Naive thymus-derived CD4-positive, alpha-beta T cell (primary cell): ENCODE data around the gene RBP5. TPM values are rescaled to one million over a fixed set of nuclear protein-coding genes. Genes with fewer than 3 reads are reported as not detected.

ENCODE experiments used
- ATAC-seq: fragments of 150-1000 bp; cut with Tn5 transposase; 2 replicates; pipeline ENCODE4 v1.10.0; 2021; ENCODE audit warnings: mild to moderate bottlenecking, moderate library complexity
- CTCF ChIA-PET: fragments of 350-600 bp; sonication (Branson Sonifier 250); formaldehyde crosslinking; loops from one replicate; lab custom pipeline; 2021; ENCODE audit warnings: antibody characterized with exemption; lab: Charles Lee
- POLR2A ChIA-PET: fragments of 350-600 bp; sonication (Branson Sonifier 250); formaldehyde crosslinking; loops from one replicate; lab custom pipeline; 2021; ENCODE audit warnings: antibody characterized with exemption, inconsistent platforms; lab: Charles Lee
- DNase-seq, 9 donors: peaks; one replicate each; pipeline versions ENCODE4 v3.0.0 to v3.0.0-alpha.2; 2020 to 2022; ENCODE audit warnings: mixed read lengths in 1 of 9
- H3K27ac ChIP-seq: one replicate; pipeline ENCODE4 v1.7.0; 2013; ENCODE audit warnings: mild to moderate bottlenecking, low read depth, low read length, moderate library complexity
- H3K27me3 ChIP-seq, 2 donors: one replicate each; pipeline ENCODE4 v1.7.0; 2013; ENCODE audit warnings: low read length in 2 of 2, mild to moderate bottlenecking in 2 of 2, moderate library complexity in 2 of 2; ENCODE audit not compliant: control insufficient read depth in 2 of 2, insufficient read depth in 2 of 2
- H3K36me3 ChIP-seq, 3 experiments: 1 replicate in 2 of 3; 2 replicates in 1 of 3; pipeline ENCODE4 v1.7.0; 2013; ENCODE audit warnings: low read length in 3 of 3, mild to moderate bottlenecking in 3 of 3, moderate library complexity in 1 of 3; ENCODE audit not compliant: insufficient read depth in 3 of 3, control insufficient read depth in 2 of 3
- H3K4me1 ChIP-seq, 2 donors: one replicate each; pipeline ENCODE4 v1.7.0; 2013; ENCODE audit warnings: low read length in 2 of 2, mild to moderate bottlenecking in 2 of 2, moderate library complexity in 1 of 2; ENCODE audit not compliant: control insufficient read depth in 2 of 2, insufficient read depth in 2 of 2
- H3K4me3 ChIP-seq: 2 replicates; pipeline ENCODE4 v1.7.0; 2013; ENCODE audit warnings: mild to moderate bottlenecking, low read length
- H3K9me3 ChIP-seq, 3 experiments: 1 replicate in 2 of 3; 2 replicates in 1 of 3; pipeline ENCODE4 v1.7.0; 2013; ENCODE audit warnings: low read length in 3 of 3; ENCODE audit not compliant: control insufficient read depth in 2 of 3
- H3K27ac Mint-ChIP-seq, 9 donors: one replicate each; pipeline ENCODE4 v1.8.0; 2020 to 2022; ENCODE audit warnings: mixed read lengths in 9 of 9, mild to moderate bottlenecking in 8 of 9, moderate library complexity in 5 of 9, inconsistent platforms in 2 of 9
- H3K27me3 Mint-ChIP-seq, 5 donors: one replicate each; pipeline ENCODE4 v1.8.0; 2021 to 2022; ENCODE audit warnings: mixed read lengths in 5 of 5, mild to moderate bottlenecking in 1 of 5
- H3K36me3 Mint-ChIP-seq, 5 donors: one replicate each; pipeline ENCODE4 v1.8.0; 2020 to 2022; ENCODE audit warnings: mixed read lengths in 5 of 5, mild to moderate bottlenecking in 3 of 5, inconsistent platforms in 1 of 5
- H3K4me1 Mint-ChIP-seq, 7 donors: one replicate each; pipeline ENCODE4 v1.8.0; 2020 to 2022; ENCODE audit warnings: mixed read lengths in 7 of 7, mild to moderate bottlenecking in 3 of 7, inconsistent platforms in 1 of 7
- H3K4me3 Mint-ChIP-seq, 10 donors: one replicate each; pipeline ENCODE4 v1.8.0; 2020 to 2022; ENCODE audit warnings: mild to moderate bottlenecking in 10 of 10, mixed read lengths in 10 of 10, moderate library complexity in 6 of 10, inconsistent platforms in 2 of 10
- H3K9me3 Mint-ChIP-seq, 11 donors: one replicate each; pipeline ENCODE4 v1.8.0; 2020 to 2022; ENCODE audit warnings: mixed read lengths in 11 of 11, mild to moderate bottlenecking in 4 of 11, inconsistent platforms in 1 of 11, moderate library complexity in 1 of 11
- intact Hi-C, 2 donors: fragments of 100-400 bp; cut with micrococcal nuclease; formaldehyde crosslinking; loops; one replicate each; pipeline ENCODE4 v1.15.1; 2023
- polyA plus RNA-seq, 2 donors: library from polyadenylated mRNA; unstranded; fragments of 300-500 nt; fragmentation: Illumina TruSeq; gene quantifications; one replicate each; pipeline ENCODE4 v1.2.3, GENCODE V29; 2021
- total RNA-seq, 6 experiments: library from RNA in 5 of 6; stranded (reverse) in 5 of 6; gene quantifications; 1 replicate in 5 of 6; 2 replicates in 1 of 6; pipeline ENCODE4 v1.2.3 and lab custom pipeline; 2021 to 2026

Gene RBP5
- total and polyA plus RNA-seq, 7 experiments from 2014 or later, result 0.46 to 1.4 (median 0.50) TPM; not detected in 4

DNA sequence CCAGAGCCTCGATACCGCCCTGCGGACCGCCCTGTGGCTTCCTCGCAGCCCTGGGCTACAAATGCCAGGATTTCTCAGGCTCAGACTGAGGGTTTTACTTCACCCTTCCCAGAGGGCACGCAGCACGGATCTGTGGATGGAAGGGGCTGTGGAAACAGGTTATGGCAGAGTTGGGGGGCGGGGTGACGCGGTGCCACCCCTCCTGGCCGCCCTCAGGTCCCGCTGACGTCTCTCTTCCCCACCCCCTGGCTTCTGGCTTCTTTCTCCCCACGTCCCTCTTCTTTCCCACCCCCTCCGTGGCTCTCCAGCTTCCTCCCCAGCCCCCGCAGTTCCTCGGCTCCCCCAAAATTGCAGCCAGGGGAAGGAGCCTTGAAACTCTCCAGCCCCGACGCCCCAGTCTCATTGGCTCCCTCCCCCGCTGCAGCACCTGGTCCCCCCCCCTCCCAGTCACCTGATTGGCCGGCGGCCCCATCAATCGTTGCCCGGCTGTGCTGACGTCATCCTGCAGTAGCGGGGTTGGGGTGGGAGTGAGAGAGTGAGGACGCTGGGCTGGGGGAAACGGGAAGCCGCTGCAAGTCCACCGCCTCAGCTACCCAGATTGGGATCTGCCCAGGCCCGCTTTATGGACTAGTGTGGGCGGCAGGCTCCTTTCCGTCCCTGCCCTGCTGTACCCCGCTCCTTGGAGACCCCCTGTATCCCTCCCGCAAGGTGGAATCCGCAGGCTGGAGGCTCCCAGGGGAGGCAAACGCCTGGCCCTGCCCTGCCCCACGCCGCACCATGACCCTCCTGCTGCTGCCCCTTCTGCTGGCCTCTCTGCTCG, 1.4 kb upstream of the RBP5 start, which contains the start of gene CLSTN3:
Gene CLSTN3 (plus strand): TSS at position 500 of the 820 bp plus-strand sequence. CDS start 278 bp downstream, at position 778.
- Histone ChIP-seq H3K4me3 (peak within 1 kb of the TSS; percentile 88), H3K27me3 (no peaks in the 10 kb centered on the region), H3K36me3 (peaks cover 0 to 10% (median 0%) of the 10 kb centered on the region in 3 experiments), H3K9me3 (no peaks in the 10 kb centered on the region), H3K27ac (peak within 1 kb of the TSS; percentile 73), H3K4me1 (peaks cover 18% of the 10 kb centered on the region in 2 donors)
- intact Hi-C loops, result loop anchor here (1.0 to 5.0 kb wide), 7 partner anchors 20 to 512 kb away; partner anchors contain the start of genes C1RL (in 1 of the 2), EMG1 (in 1 of the 2), LPCAT3 (in 1 of the 2) and PEX5 (in 1 of the 2)
- peak within 1 kb of the TSS; percentile 94 to 100 (median 96) for H3K4me3 Mint-ChIP-seq
- H3K9me3 Mint-ChIP-seq, result peaks cover 0 to 4% (median 0%) of the 10 kb centered on the region in 11 donors
- H3K36me3 Mint-ChIP-seq, result peaks cover 0 to 16% (median 0%) of the 10 kb centered on the region in 5 donors
- CTCF ChIA-PET, result interaction anchor here (1.2 kb wide), 1 partner anchor 11 kb away, joined by 4 read pairs; no protein-coding TSS in a partner anchor
- peak; percentile 70 to 88 (median 83) for DNase-seq
- POLR2A ChIA-PET, result interaction anchor here (1.0 kb wide), 1 partner anchor 10 kb away, joined by 4 read pairs; no protein-coding TSS in a partner anchor
- H3K27ac Mint-ChIP-seq, result peak within 1 kb of the TSS; percentile 73 to 95 (median 92)
- peak; percentile 93 for ATAC-seq
- H3K4me1 Mint-ChIP-seq, result peaks cover 29 to 41% (median 34%) of the 10 kb centered on the region in 7 donors
- H3K27me3 Mint-ChIP-seq, result no peaks in the 10 kb centered on the region

DNA sequence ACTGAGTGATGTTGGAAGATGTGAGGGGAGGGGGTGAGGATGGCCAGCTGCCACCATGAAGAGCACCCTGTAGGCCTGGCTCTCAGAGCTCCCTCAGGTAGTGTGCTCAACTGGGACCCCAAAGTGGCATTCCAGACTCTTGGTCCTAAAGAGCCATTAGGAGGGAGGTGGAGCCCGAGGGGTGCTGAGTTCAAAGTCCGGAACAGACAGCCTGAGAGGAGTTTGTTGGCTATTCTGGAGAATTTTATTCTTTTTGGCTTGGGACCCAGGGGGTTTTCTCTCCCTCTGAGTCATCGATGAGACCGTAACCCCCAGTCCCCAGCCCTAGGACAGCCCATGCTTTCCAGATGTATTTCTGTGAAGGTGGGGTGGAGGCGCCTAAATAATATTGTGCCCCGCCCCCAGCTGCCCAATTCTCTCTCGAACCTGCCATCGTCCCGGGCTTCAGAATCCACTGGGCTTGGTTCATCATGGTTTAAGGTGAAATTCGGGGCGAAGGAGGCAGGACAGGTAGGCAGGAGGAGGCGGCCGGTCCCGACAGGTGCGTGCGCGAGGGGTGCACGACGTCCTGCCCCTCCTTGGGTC, 690 bp upstream of the RBP5 start:
- ATAC-seq (no peak), DNase-seq (peak in 1 of 9 donors; percentile 39)
- peaks cover 0 to 6% (median 0%) of the 10 kb centered on the region in 3 experiments for H3K36me3 ChIP-seq
- H3K4me3 ChIP-seq, result peak overlapping the region; percentile 88
- Mint-ChIP-seq H3K27me3 (no peaks in the 10 kb centered on the region), H3K4me3 (peak overlapping the region; percentile 94 to 100 (median 96)), H3K9me3 (peaks cover 0 to 4% (median 0%) of the 10 kb centered on the region in 11 donors), H3K27ac (peak overlapping the region; percentile 73 to 95 (median 92)), H3K36me3 (peaks cover 0 to 10% (median 0%) of the 10 kb centered on the region in 5 donors), H3K4me1 (peaks cover 29 to 41% (median 34%) of the 10 kb centered on the region in 7 donors)
- no peaks in the 10 kb centered on the region for H3K9me3 ChIP-seq
- POLR2A ChIA-PET, result interaction anchor here (1.0 kb wide), 1 partner anchor 11 kb away, joined by 4 read pairs; no protein-coding TSS in a partner anchor
- CTCF ChIA-PET, result interaction anchor here (1.2 kb wide), 1 partner anchor 11 kb away, joined by 4 read pairs; no protein-coding TSS in a partner anchor
- peak overlapping the region; percentile 73 for H3K27ac ChIP-seq
- intact Hi-C loops, result no loop called here
- H3K27me3 ChIP-seq, result no peaks in the 10 kb centered on the region
- H3K4me1 ChIP-seq, result peaks cover 18% of the 10 kb centered on the region in 2 donors

DNA sequence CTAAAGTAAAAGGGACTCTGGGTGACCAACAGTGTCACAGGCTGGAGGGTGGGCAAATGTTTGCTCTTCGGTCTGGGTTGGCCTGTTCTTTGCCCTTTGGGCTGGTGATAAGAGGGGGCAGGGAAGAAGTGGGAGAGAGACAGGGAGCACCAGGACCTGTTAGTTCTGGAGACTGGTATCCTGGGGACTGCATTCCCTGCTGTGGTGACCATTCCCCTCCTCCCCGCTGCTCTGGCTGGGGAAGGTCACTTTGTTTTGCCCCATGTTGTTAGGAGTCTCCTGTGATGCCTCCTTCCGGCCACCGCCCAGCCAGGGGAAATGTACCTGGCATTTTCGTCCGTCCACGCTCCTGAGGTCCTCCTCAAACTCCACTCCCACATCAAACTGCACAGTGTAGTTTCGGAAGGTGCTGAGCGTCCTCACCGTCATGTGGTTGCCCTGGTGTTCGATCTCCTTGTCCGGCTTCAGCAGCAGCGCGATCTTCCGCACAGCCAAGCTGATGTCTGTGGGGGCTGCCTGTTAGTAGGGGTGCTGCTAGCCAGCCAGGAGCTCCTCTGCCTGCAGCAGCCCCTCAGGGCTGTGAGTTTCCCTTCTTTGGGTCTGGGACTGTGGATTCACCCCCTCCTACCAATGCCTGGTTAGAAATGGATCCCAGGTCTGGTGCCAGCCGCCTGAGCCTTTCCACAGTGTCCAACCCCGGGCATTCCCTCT, 618 bp downstream of the RBP5 start:
- CTCF ChIA-PET, result no interaction called here

GRCh38 chr12:7125632-7126227, 3.0 kb downstream of the RBP5 start:
- ChIA-PET POLR2A (no interaction called here), CTCF (interaction anchor here (1.5 kb wide), 1 partner anchor 17 kb away, joined by 3 read pairs; no protein-coding TSS in a partner anchor)
- Histone ChIP-seq H3K27ac (no peak overlapping the region), H3K36me3 (peaks cover 0 to 6% (median 0%) of the 10 kb centered on the region in 3 experiments), H3K9me3 (no peaks in the 10 kb centered on the region), H3K4me3 (no peak overlapping the region), H3K4me1 (peaks cover 6 to 8% of the 10 kb centered on the region in 2 donors), H3K27me3 (no peaks in the 10 kb centered on the region)
- no peaks in the 10 kb centered on the region for H3K27me3 Mint-ChIP-seq
- peak overlapping the region in 2 of 9 donors; percentile 1 to 75 for H3K27ac Mint-ChIP-seq
- peaks cover 11 to 22% (median 14%) of the 10 kb centered on the region in 7 donors for H3K4me1 Mint-ChIP-seq
- ATAC-seq, result no peak
- H3K4me3 Mint-ChIP-seq, result no peak overlapping the region
- intact Hi-C loops, result no loop called here
- peaks cover 0 to 5% (median 0%) of the 10 kb centered on the region in 5 donors for H3K36me3 Mint-ChIP-seq
- DNase-seq, result no peak
- peaks cover 0 to 1% (median 0%) of the 10 kb centered on the region in 11 donors for H3K9me3 Mint-ChIP-seq

More for the DNA sequence above, 618 bp downstream of the RBP5 start:
- Histone ChIP-seq H3K9me3 (no peaks in the 10 kb centered on the region), H3K4me3 (no peak overlapping the region), H3K4me1 (peaks cover 18% of the 10 kb centered on the region in 2 donors), H3K36me3 (peaks cover 0 to 6% (median 0%) of the 10 kb centered on the region in 3 experiments), H3K27ac (no peak overlapping the region), H3K27me3 (no peaks in the 10 kb centered on the region)
- peak overlapping the region in 5 of 9 donors; percentile 0 to 88 (median 57) for H3K27ac Mint-ChIP-seq
- peaks cover 29 to 41% (median 34%) of the 10 kb centered on the region in 7 donors for H3K4me1 Mint-ChIP-seq
- intact Hi-C loops, result no loop called here
- DNase-seq (no peak), ATAC-seq (no peak)
- peaks cover 0 to 3% (median 0%) of the 10 kb centered on the region in 11 donors for H3K9me3 Mint-ChIP-seq
- peak overlapping the region; percentile 20 to 100 (median 94) for H3K4me3 Mint-ChIP-seq
- POLR2A ChIA-PET, result no interaction called here
- peaks cover 0 to 5% (median 0%) of the 10 kb centered on the region in 5 donors for H3K36me3 Mint-ChIP-seq
- H3K27me3 Mint-ChIP-seq, result no peaks in the 10 kb centered on the region

DNA sequence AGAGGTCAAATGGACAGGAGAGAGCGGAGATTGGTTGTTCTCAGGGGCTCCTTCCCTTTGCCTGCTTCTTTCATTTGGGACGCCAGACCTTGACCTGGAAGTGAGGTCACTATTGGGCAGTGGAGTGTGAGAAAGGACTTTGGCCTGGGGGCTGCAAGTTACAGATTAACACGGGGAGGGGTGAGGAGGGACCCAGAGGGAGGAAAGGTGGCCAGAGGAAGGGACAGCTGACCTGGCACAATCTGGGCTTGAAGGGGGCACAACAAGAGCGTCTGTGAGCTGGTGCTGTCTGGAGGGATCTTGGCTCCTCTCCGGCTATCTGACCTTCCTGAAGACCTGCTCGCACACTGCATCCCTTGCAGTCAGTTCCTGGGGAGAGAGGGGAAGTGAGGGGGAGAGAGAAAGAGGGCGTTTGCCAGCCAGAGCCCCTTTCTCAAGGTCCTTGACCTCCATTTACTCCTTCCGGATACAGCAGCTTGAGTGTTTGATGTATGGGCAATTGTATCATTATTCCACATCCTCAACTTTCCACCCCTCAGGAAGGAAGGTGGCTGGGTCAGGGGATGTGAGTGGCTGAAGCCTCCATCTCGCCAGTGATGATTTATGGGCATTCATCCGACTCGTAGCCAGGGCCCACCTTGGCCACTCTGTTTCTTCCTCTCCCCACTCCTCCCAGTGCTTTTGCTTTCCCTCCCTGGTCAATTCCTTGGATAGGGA, 4.7 kb downstream of the RBP5 start:
- no peak overlapping the region for H3K4me3 Mint-ChIP-seq
- ChIA-PET CTCF (interaction anchor here (1.2 kb wide), 1 partner anchor 22 kb away, joined by 5 read pairs; no protein-coding TSS in a partner anchor), POLR2A (interaction anchor here (1.0 kb wide), 1 partner anchor 106 kb away, joined by 3 read pairs; the partner anchor contains the start of gene LPCAT3)
- Histone ChIP-seq H3K27ac (no peak overlapping the region), H3K4me3 (no peak overlapping the region), H3K27me3 (no peaks in the 10 kb centered on the region), H3K9me3 (no peaks in the 10 kb centered on the region), H3K4me1 (peaks cover 0 to 2% of the 10 kb centered on the region in 2 donors), H3K36me3 (no peaks in the 10 kb centered on the region)
- no peaks in the 10 kb centered on the region for H3K27me3 Mint-ChIP-seq
- intact Hi-C loops, result no loop called here
- DNase-seq (no peak), ATAC-seq (no peak)
- peak overlapping the region in 1 of 9 donors; percentile 70 for H3K27ac Mint-ChIP-seq
- H3K4me1 Mint-ChIP-seq, result peaks cover 6 to 11% (median 9%) of the 10 kb centered on the region in 7 donors
- H3K9me3 Mint-ChIP-seq, result peaks cover 0 to 1% (median 0%) of the 10 kb centered on the region in 11 donors
- peaks cover 0 to 5% (median 0%) of the 10 kb centered on the region in 5 donors for H3K36me3 Mint-ChIP-seq
